Left cardiac atrium (tissue), 4 donors: ENCODE results near the gene CDHR3. TPM values are rescaled to one million over a fixed set of nuclear protein-coding genes. Genes with fewer than 3 reads are reported as not detected.
"Not testable (repeated sequence)": the region's sequence is repeated elsewhere in the genome, so short reads cannot be mapped to it uniquely, and the experiment has no call there.

ENCODE experiments used
- ATAC-seq, 2 donors: fragments of 200-7000 bp; cut with Tn5 transposase; one replicate each; pipeline ENCODE4 v1.9.1; 2020; ENCODE audit warnings: mild to moderate bottlenecking in 2 of 2, moderate library complexity in 2 of 2
- DNase-seq: peaks from one replicate; pipeline ENCODE4 v3.0.0-alpha.2; 2020
- intact Hi-C, 2 donors: fragments of 100-400 bp; cut with DNase I; formaldehyde crosslinking; loops; one replicate each; pipeline versions ENCODE4 v1.14.1 to v1.15.1; 2022 to 2023
- total RNA-seq, 2 donors: library from RNA; stranded (reverse); fragmentation: NEBNext Ultra II Directional; extraction: Animal tissue kit (Norgen Biotek cat#: 25700); gene quantifications; one replicate each; pipeline ENCODE4 v1.2.1, GENCODE V29; 2021
- donor health status: DM: no; HTN: yes; CAD: no.
- donor health status: DM: no; HTN: yes; CAD: no; lungs with severe emphysema.
- donor health status: DM: yes; HTN: yes; CAD: no.
- donor health status: Dilated cardiomyopathy.

CDHR3 gene
- total RNA-seq, 2 donors from 2014 or later: 1.9 to 2.9 TPM

DNA sequence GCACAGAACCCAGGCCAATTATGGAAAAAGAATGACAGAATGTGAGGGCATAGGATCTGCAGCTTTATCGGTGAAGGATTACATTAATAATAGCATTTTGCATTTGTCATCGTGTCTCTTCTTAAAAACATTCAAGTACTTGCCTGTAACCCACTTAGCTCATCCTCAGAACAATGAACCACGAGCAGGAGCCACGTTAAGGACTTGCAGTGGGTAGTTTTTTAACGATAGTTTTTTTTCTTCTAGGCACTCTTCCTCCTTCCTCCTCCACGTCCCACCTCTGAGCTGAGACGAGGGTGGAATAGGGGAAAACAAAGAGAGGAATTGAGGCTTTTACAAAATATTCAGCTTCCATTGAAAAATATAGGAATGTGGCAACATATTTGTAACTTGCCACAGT, 27.1 kb downstream of the CDHR3 start:
- intact Hi-C loops: no loop called here

DNA sequence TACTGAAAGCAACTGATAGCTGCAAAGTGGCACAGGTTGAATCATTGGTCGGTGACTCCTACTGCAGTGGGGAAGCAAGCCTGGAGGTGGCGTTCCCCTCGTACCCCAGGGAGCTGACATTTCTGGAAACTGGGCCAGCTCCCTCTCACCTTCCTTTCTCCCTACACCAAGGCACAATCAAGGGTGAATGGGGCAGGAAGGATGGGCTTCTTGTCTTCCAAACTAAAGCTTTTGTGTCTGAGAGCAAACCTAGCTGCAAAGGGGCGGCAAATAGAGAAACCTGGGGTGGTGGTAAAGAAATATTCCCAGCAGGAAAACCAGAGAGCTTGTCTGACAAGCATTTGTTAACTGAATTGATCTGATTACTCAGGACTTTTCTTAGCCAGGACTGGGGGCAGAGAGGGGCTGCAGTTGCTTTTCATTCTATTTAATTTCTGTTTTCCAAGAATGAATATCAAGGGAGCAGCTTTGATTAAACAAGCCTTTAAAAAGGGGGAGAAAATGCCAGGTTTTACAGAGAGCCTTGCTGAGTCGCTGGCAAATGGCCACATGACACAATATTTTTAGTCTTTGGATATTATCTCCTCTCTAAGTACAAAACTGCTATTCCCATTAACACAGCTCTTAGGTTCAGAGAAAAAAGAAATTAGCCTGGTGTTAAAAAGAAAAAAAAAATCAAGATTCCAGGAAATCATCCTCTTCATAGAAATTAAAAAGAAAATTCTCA, 27.8 kb downstream of the CDHR3 start:
- intact Hi-C loops: no loop called here
- DNase-seq (peak; percentile 43), ATAC-seq (peak; percentile 36 to 47)

More for the DNA sequence above, 27.1 kb downstream of the CDHR3 start:
- ATAC-seq: no peak
- DNase-seq: no peak

DNA sequence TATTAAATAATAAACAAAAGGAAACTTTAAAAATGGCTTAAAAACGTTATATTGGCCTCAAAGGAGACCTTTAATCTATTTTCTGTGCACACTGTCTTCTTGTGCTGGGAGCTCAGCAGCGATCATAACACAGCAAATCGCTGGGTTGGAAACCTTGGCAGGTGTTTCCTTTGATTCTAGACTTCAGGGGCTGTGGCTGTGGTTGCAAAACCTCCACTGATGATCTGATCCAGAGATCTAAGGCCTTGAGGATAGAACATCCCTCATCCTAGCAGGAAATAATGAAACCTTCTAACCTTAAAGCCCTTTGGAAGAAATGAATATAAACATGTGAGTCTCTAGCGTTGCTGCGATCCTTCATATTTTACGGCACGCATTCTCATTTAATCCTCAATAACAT, 29.8 kb downstream of the CDHR3 start:
- no peak for ATAC-seq
- intact Hi-C loops: no loop called here
- DNase-seq: no peak

DNA sequence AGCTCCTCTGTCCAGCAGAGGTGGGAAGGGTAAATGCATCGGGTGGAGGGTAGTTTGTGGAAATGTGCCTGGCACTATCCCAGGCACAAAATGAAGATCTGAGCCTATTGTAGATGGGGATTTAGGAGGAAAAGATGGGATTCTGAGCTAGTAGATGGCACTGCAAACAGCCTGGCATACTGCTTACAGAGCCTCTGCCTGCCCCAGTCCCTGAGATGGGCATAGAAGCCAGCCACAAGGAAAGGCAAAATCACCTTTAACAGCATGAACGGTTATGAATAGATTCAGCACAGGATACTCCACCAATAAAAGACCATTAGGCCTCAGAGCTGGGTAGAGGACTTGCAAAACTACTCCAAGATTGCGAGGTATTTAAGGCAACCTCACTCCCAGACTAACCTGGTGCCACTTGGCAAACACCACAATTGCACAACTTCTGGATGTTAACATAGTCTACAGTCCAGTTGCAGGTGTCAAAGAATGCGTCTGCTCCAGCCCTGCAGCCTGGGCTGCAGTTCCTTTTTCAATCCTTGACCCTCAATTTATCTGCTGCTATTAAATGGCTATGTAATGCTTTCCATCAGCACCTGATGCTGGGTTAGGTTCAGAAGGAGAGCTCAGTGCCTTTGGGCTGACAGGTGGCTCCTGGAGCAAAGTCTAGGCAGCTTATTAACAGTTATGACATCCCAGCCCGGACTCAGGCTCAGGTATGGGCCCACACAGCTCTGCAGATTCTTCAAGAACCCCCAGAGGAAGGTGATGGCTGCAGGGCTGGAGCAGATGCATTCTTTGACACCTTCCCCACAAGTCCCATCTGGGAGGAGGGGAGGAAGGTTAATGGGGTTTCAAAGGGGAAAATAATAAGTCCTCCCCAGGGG, 34.0 kb downstream of the CDHR3 start:
- peak in 1 of 2 donors; percentile 67 for ATAC-seq
- intact Hi-C loops: no loop called here
- no peak for DNase-seq

DNA sequence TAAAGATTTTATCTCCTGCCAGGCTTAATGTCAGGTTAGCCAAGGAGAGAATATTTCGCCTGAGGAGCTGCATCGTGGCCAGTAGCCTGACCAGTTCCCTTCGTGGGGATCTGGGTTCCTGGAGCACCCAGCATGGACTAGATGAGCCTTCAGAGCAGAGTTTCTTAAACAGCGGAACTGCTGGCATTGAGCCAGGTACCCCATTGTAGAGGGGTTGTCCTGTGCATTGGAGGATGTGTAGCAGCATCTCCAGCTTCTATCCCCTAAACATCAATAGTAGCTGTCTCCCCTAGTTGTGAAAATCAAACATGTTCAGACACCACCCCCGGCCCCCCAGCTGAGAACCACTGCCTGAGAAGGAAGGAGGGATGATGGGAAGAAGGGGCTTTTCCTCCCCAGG, 36.2 kb downstream of the CDHR3 start:
- DNase-seq: no peak
- intact Hi-C loops: no loop called here
- ATAC-seq: no peak

DNA sequence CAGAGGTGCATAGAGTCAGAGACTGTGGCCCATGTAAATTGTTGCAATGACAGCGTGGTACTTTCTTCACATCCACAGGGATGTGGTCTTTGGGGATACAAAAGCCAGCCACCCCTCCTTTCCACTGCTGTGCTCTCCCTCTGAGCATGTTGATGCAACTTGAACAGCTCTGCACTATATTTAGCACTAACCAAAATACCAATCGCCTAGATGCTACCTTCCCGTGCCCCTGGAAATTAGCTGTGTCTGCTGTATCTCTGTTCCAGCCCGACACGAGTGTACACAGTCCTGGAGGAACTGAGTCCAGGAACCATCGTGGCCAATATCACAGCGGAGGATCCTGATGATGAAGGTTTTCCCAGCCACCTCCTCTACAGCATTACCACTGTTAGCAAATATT, 38.1 kb downstream of the CDHR3 start:
- intact Hi-C loops: no loop called here
- ATAC-seq (no peak), DNase-seq (no peak)

DNA sequence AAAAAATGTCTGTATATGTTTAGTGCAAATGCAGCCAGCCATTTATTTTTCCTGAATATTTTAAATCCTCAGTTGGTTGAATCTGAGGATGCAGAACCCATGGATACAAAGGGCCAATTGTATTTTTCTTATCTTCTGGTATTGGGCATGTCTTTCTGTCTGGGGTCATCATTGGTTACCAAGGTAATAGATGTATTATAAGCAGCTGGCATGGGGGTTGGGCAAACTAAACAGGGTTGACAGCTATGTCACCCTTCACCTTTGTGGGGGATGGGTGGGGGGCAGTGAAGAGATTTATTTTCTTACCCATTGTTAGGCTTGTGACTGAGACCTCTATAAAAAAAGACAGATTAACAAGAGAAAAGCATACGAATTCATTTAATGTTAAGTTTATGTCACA, 38.8 kb downstream of the CDHR3 start:
- DNase-seq (no peak), ATAC-seq (no peak)
- intact Hi-C loops: no loop called here

DNA sequence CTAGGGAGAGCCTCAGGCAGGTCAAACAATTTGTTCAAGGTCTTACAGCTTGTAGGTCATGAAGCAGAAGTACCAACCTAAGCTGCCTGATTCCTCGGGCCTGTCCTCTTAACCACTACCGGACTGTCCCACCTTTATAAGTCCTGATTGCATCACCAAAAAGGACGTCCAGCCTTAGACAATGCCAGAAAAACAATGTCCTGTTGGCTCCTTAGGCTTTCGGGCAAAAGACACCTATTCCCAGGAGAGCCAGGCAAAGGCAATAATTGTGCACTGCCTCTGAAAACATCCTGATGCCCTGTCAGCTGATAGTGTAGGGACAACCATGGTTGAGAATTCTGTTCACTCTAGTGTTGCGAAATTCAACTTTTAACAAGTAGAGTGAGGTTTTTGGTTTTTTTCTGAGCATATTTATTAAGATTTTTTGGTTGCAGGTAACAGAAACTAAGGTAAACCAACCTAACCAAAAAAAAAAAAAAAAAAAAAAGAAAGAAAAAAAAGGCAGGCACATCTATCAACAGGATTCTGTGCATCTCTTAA, 40.5 kb downstream of the CDHR3 start:
- intact Hi-C loops: no loop called here
- ATAC-seq (no peak), DNase-seq (no peak)

DNA sequence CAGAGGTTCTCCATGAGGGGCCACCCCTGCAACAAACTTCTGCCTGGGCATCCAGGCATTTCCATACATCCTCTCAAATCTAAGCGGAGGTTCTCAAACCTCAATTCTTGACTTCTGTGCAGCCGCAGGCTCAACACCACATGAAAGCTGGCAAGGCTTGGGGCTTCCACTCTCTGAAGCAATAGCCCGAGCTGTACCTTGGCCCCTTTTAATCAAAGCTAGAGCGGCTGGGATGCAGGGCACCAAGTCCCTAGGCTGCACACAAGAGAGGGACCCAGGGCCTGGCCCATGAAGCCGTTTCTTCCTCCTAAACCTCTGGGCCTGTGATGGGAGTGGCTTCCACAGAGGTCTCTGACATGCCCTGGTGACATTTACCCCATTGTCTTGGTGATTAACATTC, 43.8 kb downstream of the CDHR3 start:
- ATAC-seq (no peak), DNase-seq (no peak)
- intact Hi-C loops: no loop called here

DNA sequence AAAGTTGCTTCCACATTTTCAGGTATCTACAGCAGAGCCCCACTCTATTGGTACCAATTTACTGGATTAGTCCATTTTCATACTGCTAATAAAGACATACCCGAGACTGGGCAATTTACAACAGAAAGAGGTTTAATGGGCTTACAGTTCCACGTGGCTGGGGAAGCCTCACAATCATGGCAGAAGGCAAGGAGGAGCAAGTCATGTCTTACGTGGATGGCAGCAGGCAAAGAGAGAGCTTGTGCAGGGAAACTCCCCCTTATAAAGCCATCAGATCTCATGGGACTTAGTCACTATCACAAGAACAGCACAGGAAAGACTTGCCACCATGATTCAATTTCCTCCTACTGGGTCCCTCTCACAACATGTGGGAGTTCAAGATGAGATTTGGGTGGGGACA, 44.7 kb downstream of the CDHR3 start:
- ATAC-seq, DNase-seq: not testable (repeated sequence)
- intact Hi-C loops: loop anchor here in 1 of 2 donors (2.0 kb wide), 1 partner anchor 247 kb away; no protein-coding TSS in a partner anchor

DNA sequence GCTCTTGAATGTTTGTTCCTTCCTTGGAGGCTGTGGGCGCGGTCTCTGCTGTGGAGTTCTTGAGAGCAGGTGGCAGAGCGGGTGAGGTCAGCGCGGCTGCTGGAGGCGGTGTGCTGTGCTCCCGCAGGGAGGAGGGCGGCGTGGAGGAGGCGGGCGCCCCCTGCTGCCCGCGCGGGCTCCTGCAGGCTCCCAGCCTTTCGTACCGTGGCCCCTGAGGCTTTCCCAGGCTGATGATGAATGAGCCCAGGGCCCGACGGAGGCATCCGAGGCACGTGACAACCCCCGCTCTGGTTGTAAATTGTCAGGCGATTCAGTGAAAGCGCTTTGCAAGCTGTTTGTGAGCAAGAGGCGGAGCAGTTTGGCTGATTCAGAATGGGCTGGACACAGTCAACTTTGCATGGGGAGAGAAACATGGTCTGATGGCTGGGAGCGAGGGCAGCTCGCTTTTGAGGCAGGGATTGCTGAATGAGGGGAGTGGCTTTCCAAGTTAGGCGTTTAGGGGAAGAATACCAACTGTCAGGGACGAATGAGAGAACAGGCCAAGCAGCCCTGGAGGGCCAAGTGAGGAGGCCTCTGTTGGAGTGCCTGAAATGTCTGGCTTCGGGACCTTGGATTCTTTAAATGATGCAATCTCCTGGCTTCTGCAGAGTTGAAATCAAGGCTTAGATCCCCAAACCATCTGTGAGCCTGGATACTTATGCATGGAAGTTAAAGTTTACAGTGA, 46.6 kb downstream of the CDHR3 start:
- ATAC-seq (peak; percentile 91 to 98), DNase-seq (peak; percentile 80)
- intact Hi-C loops: loop anchor here in 1 of 2 donors (2.0 to 10.0 kb wide), 2 partner anchors 135 to 249 kb away; partner anchors contain the start of gene ATXN7L1

DNA sequence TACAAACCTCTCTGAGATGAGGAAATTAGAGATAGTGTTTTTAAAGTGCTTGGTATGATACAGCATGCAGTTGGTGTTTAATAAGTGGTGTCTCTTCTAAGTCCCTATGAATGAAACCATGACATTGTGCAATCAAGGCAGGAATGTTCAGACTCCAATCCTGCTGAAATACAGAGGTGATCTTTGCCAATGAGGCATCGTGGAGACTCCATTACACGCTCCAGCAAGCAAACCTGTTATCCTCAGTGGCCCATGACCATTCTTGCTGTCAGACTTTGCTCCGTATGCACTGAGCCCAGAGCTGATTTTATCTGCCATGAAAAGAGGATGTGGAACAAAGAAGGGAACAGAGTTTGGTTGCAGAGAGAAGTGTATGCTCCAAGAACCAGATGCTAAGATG, 47.3 kb downstream of the CDHR3 start:
- ATAC-seq (no peak), DNase-seq (no peak)
- intact Hi-C loops: loop anchor here in 1 of 2 donors (10.0 kb wide), 1 partner anchor 136 kb away; the partner anchor contains the start of gene ATXN7L1

DNA sequence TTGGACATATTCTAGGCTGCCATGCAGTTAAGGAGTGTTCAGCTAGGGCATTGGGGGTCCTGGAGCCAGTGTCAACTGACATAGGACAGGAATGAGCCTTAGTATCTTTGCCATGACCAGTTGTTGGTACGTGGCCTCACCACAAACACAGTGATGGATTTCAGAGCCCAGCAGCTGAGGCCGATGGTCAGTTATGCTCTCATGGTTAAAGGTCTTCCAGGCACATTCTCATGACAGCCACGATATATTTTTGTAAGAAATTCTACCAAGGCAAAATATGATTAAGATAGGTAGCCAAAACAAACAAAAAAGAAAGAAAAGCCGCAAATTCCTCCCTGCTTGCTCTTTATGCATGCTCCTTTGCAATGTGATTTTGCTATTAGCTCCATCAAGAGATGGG, 47.8 kb downstream of the CDHR3 start:
- no peak for ATAC-seq
- intact Hi-C loops: loop anchor here in 1 of 2 donors (10.0 kb wide), 1 partner anchor 136 kb away; the partner anchor contains the start of gene ATXN7L1
- DNase-seq: no peak

DNA sequence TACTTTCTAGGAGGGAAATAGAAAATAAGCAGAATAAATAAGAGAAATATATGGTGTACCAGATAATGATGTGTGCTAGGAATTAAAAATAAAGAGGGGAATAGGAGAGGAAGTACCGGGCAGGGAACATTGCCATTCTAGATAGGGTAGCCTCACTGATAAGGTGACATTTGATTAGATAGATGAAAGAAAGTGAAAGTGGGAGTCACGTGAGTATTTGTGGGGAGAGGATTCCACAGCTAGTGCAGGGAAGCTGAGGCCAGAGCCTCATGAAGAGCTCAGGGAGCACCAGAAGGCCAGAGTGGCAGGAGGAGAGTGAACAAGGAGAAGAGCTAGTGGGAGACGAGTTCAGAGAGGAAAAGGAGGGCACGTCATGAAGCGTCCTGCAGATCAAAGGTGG, 49.1 kb downstream of the CDHR3 start:
- DNase-seq: no peak
- ATAC-seq: no peak
- intact Hi-C loops: loop anchor here in 1 of 2 donors (10.0 kb wide), 1 partner anchor 137 kb away; the partner anchor contains the start of gene ATXN7L1

DNA sequence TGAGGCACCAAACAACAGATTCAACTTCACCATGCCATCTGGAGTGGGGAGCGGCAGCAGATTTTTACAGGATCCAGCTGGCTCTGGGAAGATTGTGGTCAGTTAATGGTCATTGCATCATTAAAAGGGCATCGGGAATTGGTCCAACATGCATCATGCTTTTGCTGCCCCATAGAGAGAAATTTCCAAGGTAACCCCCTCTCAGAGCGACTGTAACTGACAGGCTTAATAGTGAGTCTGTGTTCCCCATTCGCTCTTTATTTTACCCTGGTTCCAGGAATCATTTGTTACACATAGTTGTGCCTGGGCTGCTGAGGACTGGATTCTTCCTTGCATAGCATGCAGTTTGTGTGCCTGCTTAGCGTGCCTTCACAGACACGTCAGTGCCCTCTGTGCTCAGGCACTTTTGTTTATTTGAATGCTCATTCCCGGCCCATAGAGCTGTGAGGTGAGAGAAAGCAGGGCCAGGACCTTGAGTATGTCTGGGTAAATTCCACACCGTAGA, 49.9 kb downstream of the CDHR3 start:
- no peak for DNase-seq
- intact Hi-C loops: loop anchor here in 1 of 2 donors (10.0 kb wide), 1 partner anchor 138 kb away; the partner anchor contains the start of gene ATXN7L1
- ATAC-seq: no peak

DNA sequence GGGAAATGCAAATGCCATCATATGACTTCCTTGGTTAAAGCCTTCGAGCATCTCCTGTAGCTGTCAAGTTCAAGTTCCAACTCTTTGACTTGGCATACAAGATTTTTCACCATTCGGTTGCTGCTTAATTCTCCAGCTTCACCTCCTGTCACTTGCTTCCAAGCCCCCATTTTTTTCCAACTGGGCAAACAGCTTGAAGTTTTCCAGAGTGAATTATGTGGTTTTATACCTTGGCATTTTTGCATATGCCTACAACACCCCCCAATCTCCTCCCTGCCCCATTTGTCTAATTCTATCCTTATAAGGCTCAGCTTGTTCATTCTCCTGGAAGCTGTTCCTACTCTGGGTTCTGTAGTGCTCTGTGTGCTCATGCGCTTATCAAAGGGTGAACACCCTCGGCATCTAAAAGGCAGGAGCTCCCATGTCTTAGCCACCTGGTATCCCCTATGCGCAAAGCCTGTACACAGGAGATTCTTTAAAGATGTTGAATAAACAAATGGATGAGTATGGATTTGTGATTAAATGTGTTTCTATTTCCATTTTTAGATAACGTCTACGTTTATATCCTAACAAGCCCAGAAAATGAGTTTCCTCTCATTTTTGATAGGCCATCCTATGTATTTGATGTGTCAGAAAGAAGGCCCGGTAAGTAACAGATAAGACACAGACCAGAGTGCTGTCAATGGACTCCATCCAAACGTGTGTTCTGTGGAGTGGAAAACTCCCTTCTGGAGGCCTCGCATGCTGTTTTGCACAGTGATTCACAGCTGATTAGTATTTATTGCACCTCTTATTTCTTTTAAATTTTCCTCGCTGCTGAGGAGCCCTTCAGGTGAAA, 52.5 kb downstream of the CDHR3 start:
- ATAC-seq (peak in 1 of 2 donors; percentile 81), DNase-seq (no peak)
- intact Hi-C loops: loop anchor here in 1 of 2 donors (10.0 kb wide), 1 partner anchor 141 kb away; the partner anchor contains the start of gene ATXN7L1

DNA sequence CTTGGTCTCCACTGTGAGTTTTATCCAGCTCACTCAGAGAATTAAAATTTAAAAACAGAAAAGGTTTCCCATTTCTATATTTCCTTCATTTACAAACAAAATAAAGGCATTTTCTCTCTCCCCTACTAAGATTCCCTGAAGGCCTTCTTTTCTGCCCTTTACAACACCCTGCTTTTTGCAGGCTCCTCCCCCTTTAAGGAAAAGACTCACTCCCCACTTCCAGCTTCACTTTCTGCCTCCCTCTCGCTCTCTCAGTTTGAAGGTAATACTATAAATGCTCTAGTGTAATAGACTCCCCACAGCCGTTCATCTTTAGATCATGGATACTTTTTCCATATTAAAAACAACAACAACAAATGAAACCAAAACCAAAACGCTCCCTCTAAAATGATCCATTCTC, 53.3 kb downstream of the CDHR3 start:
- intact Hi-C loops: loop anchor here in 1 of 2 donors (10.0 kb wide), 1 partner anchor 142 kb away; the partner anchor contains the start of gene ATXN7L1
- DNase-seq (no peak), ATAC-seq (no peak)

DNA sequence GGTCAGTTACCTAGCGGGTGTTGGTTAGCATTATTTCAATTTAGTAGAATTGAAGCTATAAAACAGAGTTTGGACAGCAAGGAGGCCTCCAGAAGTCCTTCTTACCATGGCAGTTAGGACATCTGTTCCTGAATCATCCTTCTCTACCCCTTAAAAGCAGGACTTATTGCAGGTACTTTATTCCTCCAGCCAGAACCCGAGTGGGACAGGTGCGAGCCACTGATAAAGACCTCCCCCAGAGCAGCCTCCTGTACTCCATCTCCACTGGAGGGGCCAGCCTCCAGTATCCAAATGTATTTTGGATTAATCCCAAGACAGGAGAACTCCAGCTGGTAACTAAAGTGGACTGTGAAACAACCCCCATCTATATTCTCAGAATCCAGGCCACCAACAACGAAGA, 54.6 kb downstream of the CDHR3 start:
- intact Hi-C loops: loop anchor here in 1 of 2 donors (10.0 kb wide), 1 partner anchor 143 kb away; the partner anchor contains the start of gene ATXN7L1
- ATAC-seq: no peak
- DNase-seq: no peak
